ENCODE data around the gene HDAC4.

Gene HDAC4

GRCh38 chr2:239042551-239043320 is 358.1 kb downstream of the HDAC4 start:
- Histone ChIP-seq H3K9me2 (replicated peaks; ENCODE audit: insufficient read depth, low read length) (no peaks in the 10 kb centered on the region), H3K4me3 (ENCODE audit: insufficient read depth, low read length, poor library complexity, severe bottlenecking) (no peak overlapping the region), H3K27ac (ENCODE audit: low read depth, low read length) (no peak overlapping the region), H3K79me2 (ENCODE audit: insufficient read depth, low read length) (no peaks in the 10 kb centered on the region), H2AFZ (ENCODE audit: low read depth, low read length, severe bottlenecking) (no peak overlapping the region), H3F3A (ENCODE audit: insufficient read depth) (no peaks in the 10 kb centered on the region), H3K9ac (ENCODE audit: low read length) (no peak overlapping the region), H3K36me3 (ENCODE audit: low read length) (no peaks in the 10 kb centered on the region), H3K9me3 (ENCODE audit: insufficient read depth, low read length) (no peaks in the 10 kb centered on the region), H4K20me1 (ENCODE audit: low read depth, low read length) (no peaks in the 10 kb centered on the region), H3K27me3 (ENCODE audit: low read length) (no peaks in the 10 kb centered on the region), H3K4me2 (ENCODE audit: low read depth, low read length, poor library complexity, severe bottlenecking) (no peak overlapping the region)
- TF ChIP-seq CTCF (IDR thresholded peaks at IDR 0.05; ENCODE audit: insufficient read depth, low read length, poor library complexity, severe bottlenecking) (no peak), EZH2phosphoT487 (conservative IDR thresholded peaks at IDR 0.05; ENCODE audit: low read length) (no peak)

GRCh38 chr2:239042046-239042445 is 358.8 kb downstream of the HDAC4 start:
- Histone ChIP-seq H3F3A (ENCODE audit: insufficient read depth) (no peaks in the 10 kb centered on the region), H3K36me3 (ENCODE audit: low read length) (no peaks in the 10 kb centered on the region), H3K79me2 (ENCODE audit: insufficient read depth, low read length) (no peaks in the 10 kb centered on the region), H2AFZ (ENCODE audit: low read depth, low read length, severe bottlenecking) (no peak overlapping the region), H3K9me2 (replicated peaks; ENCODE audit: insufficient read depth, low read length) (no peaks in the 10 kb centered on the region), H3K9ac (ENCODE audit: low read length) (no peak overlapping the region), H3K4me3 (ENCODE audit: insufficient read depth, low read length, poor library complexity, severe bottlenecking) (no peak overlapping the region), H4K20me1 (ENCODE audit: low read depth, low read length) (no peaks in the 10 kb centered on the region), H3K27ac (ENCODE audit: low read depth, low read length) (no peak overlapping the region), H3K27me3 (ENCODE audit: low read length) (no peaks in the 10 kb centered on the region), H3K9me3 (ENCODE audit: insufficient read depth, low read length) (no peaks in the 10 kb centered on the region), H3K4me2 (ENCODE audit: low read depth, low read length, poor library complexity, severe bottlenecking) (no peak overlapping the region)
- TF ChIP-seq CTCF (IDR thresholded peaks at IDR 0.05; ENCODE audit: insufficient read depth, low read length, poor library complexity, severe bottlenecking) (no peak), EZH2phosphoT487 (conservative IDR thresholded peaks at IDR 0.05; ENCODE audit: low read length) (no peak)

- Histone ChIP-seq H3K9me2 (replicated peaks; ENCODE audit: insufficient read depth, low read length) (no peaks in the 10 kb centered on the region), H3K27ac (ENCODE audit: low read depth, low read length) (no peak overlapping the region), H3K4me2 (ENCODE audit: low read depth, low read length, poor library complexity, severe bottlenecking) (no peak overlapping the region), H3K79me2 (ENCODE audit: insufficient read depth, low read length) (no peaks in the 10 kb centered on the region), H4K20me1 (ENCODE audit: low read depth, low read length) (no peaks in the 10 kb centered on the region), H3F3A (ENCODE audit: insufficient read depth) (no peaks in the 10 kb centered on the region), H3K27me3 (ENCODE audit: low read length) (no peaks in the 10 kb centered on the region), H3K9ac (ENCODE audit: low read length) (no peak overlapping the region), H3K4me3 (ENCODE audit: insufficient read depth, low read length, poor library complexity, severe bottlenecking) (no peak overlapping the region), H3K9me3 (ENCODE audit: insufficient read depth, low read length) (no peaks in the 10 kb centered on the region), H2AFZ (ENCODE audit: low read depth, low read length, severe bottlenecking) (no peak overlapping the region), H3K36me3 (ENCODE audit: low read length) (no peaks in the 10 kb centered on the region)
- TF ChIP-seq CTCF (IDR thresholded peaks at IDR 0.05; ENCODE audit: insufficient read depth, low read length, poor library complexity, severe bottlenecking) (no peak), EZH2phosphoT487 (conservative IDR thresholded peaks at IDR 0.05; ENCODE audit: low read length) (no peak)
Measured at GRCh38 chr2:239041062-239041461, 359.8 kb downstream of the HDAC4 start.
